Measurements from ENCODE around the gene ACTR5. TPM values are rescaled to one million over a fixed set of nuclear protein-coding genes. Genes with fewer than 3 reads are reported as not detected.

ACTR5 gene
- total and polyA plus RNA-seq, 2 of the 13 experiments (the other 11 are each of a cell fraction or from before 2014, with no cell fraction given) = 19.5 to 20.5 TPM

GRCh38 chr20:38730989-38731737 lies 17.1 kb upstream of the ACTR5 start (continued):
- TF ChIP-seq IRF9 (CRISPR knock-in tag; IDR thresholded peaks at IDR 0.05; ENCODE audit: borderline replicate concordance) (no peak), GLMP (CRISPR knock-in tag; IDR thresholded peaks at IDR 0.05; ENCODE audit: borderline replicate concordance) (no peak), ZNF264 (CRISPR knock-in tag; IDR thresholded peaks at IDR 0.05) (no peak), ZMAT3 (CRISPR knock-in tag; conservative IDR thresholded peaks at IDR 0.05) (no peak), ZNF878 (CRISPR knock-in tag; IDR thresholded peaks at IDR 0.05) (no peak), SIN3A (IDR thresholded peaks at IDR 0.05; ENCODE audit: borderline replicate concordance, low read depth, low read length) (peak; percentile 33; the same call in 1 of the 2 replicates), CHD2 (IDR thresholded peaks at IDR 0.05; ENCODE audit: low read depth, low read length) (0 out of 2 replicates have a peak, but pooled peaks have one; percentile 54), PHF5A (CRISPR knock-in tag; IDR thresholded peaks at IDR 0.05; ENCODE audit: low read depth, unreplicated experiment) (no peak), PTBP1 (IDR thresholded peaks at IDR 0.05; ENCODE audit: low read depth, low read length, poor library complexity, severe bottlenecking) (peak; percentile 13), HOXA7 (CRISPR knock-in tag; IDR thresholded peaks at IDR 0.05) (no peak), ZNF883 (CRISPR knock-in tag; IDR thresholded peaks at IDR 0.05; ENCODE audit: not compliant biosample characterization) (peak; percentile 77), XBP1 (CRISPR knock-in tag; IDR thresholded peaks at IDR 0.05) (no peak), RERE (CRISPR knock-in tag; IDR thresholded peaks at IDR 0.05; ENCODE audit: low read depth) (no peak), SNAPC5 (CRISPR knock-in tag; IDR thresholded peaks at IDR 0.05; ENCODE audit: borderline replicate concordance) (no peak), KLF16 (CRISPR knock-in tag; IDR thresholded peaks at IDR 0.05) (0 out of 4 replicates have a peak, but pooled peaks of 1 of the 2 experiments have one; percentile 19), TOPORS (CRISPR knock-in tag; IDR thresholded peaks at IDR 0.05) (no peak), NFE2L2 (IDR thresholded peaks at IDR 0.05; ENCODE audit: low read length) (no peak), SIX1 (CRISPR knock-in tag; IDR thresholded peaks at IDR 0.05; ENCODE audit: borderline replicate concordance) (no peak), ZEB1 (IDR thresholded peaks at IDR 0.05; ENCODE audit: insufficient replicate concordance, low read depth) (no peak), HNRNPH1 (optimal IDR thresholded peaks at IDR 0.05; ENCODE audit: low read depth, low read length) (no peak), ZNF337 (CRISPR knock-in tag; IDR thresholded peaks at IDR 0.05; ENCODE audit: borderline replicate concordance, low read depth) (no peak), SMARCE1 (IDR thresholded peaks at IDR 0.05; ENCODE audit: borderline replicate concordance) (no peak), ZFAT (CRISPR knock-in tag; conservative IDR thresholded peaks at IDR 0.05) (no peak)
